Lung (tissue), 16 donors: Measurements from ENCODE around the gene PEX7. TPM values are rescaled to one million over a fixed set of nuclear protein-coding genes. Genes with fewer than 3 reads are reported as not detected.

ENCODE experiments used
- ATAC-seq: fragments of 200-7000 bp; cut with Tn5 transposase; one replicate; pipeline ENCODE4 v1.9.1; 2020; ENCODE audit warnings: moderate number of reproducible peaks; ENCODE audit not compliant: insufficient read depth, low FRiP score
- DNase-seq, 3 donors: peaks; one replicate each; pipeline ENCODE4 v3.0.0-alpha.2; 2013 to 2017
- H3K27ac ChIP-seq, 2 donors: one replicate each; pipeline ENCODE4 v1.5.1; 2013; ENCODE audit warnings: mild to moderate bottlenecking in 2 of 2, moderate library complexity in 2 of 2, control low read depth in 1 of 2, inconsistent platforms in 1 of 2, low read depth in 1 of 2, low read length in 1 of 2
- H3K27me3 ChIP-seq, 3 donors: one replicate each; pipeline ENCODE4 v1.5.1; 2013; ENCODE audit warnings: low read length in 2 of 3; ENCODE audit not compliant: control insufficient read depth in 3 of 3, insufficient read depth in 3 of 3
- H3K36me3 ChIP-seq, 4 donors: one replicate each; pipeline ENCODE4 v1.5.1; 2013; ENCODE audit warnings: low read length in 4 of 4, mild to moderate bottlenecking in 1 of 4, moderate library complexity in 1 of 4; ENCODE audit not compliant: control insufficient read depth in 4 of 4, insufficient read depth in 4 of 4
- H3K4me1 ChIP-seq, 5 donors: one replicate each; pipeline ENCODE4 v1.5.1; 2013; ENCODE audit warnings: low read length in 5 of 5, mild to moderate bottlenecking in 2 of 5, moderate library complexity in 1 of 5; ENCODE audit not compliant: control insufficient read depth in 5 of 5, insufficient read depth in 5 of 5
- H3K4me3 ChIP-seq: one replicate; pipeline ENCODE4 v1.5.1; 2013; ENCODE audit warnings: mild to moderate bottlenecking, control low read depth, moderate library complexity
- H3K9ac ChIP-seq, 2 donors: one replicate each; pipeline ENCODE4 v1.5.1; 2013; ENCODE audit warnings: low read length in 2 of 2, control low read depth in 1 of 2; ENCODE audit not compliant: insufficient read depth in 1 of 2
- H3K9me3 ChIP-seq, 4 donors: one replicate each; pipeline ENCODE4 v1.5.1; 2013; ENCODE audit warnings: low read length in 3 of 4, mild to moderate bottlenecking in 1 of 4, moderate library complexity in 1 of 4; ENCODE audit not compliant: control insufficient read depth in 4 of 4, insufficient read depth in 3 of 4
- WGBS, 2 donors: extraction: QIAGEN DNeasy Blood & Tissue Kit; methylation state at CpG; one replicate each; pipeline ENCODE4 v1.1.7; 2013; 5-methylcytosine and 5-hydroxymethylcytosine counted together
- long read RNA-seq, 5 donors: transcript quantifications; one replicate each; lab custom pipeline, GENCODE V29; 2026
- polyA plus RNA-seq, 2 donors: library from polyadenylated mRNA; stranded (reverse); fragments of 200-250 nt; gene quantifications; one replicate each; pipeline ENCODE4 v1.2.1, GENCODE V29; 2013
- total RNA-seq, 2 donors: library from RNA; depleted of rRNA in 1 of 2; stranded (reverse); fragments of >200 nt in 1 of 2; gene quantifications; one replicate each; pipeline ENCODE4 v1.2.1, GENCODE V29; 2014 to 2021
- TF ChIP-seq, protein P1 (sequence below): IDR thresholded peaks from 2 replicates; pipeline ENCODE4 v1.5.1; 2012; ENCODE audit warnings: mild to moderate bottlenecking; ENCODE audit errors: control extremely low read depth, extremely low read depth
- donor health status: control.
- donor health status: control.
- donor health status: Bipolar disorder and iron deficiency.
- donor health status: healthy.
- donor health status: DM: yes; HTN: yes; CAD: no.

The PEX7 gene, protein sequence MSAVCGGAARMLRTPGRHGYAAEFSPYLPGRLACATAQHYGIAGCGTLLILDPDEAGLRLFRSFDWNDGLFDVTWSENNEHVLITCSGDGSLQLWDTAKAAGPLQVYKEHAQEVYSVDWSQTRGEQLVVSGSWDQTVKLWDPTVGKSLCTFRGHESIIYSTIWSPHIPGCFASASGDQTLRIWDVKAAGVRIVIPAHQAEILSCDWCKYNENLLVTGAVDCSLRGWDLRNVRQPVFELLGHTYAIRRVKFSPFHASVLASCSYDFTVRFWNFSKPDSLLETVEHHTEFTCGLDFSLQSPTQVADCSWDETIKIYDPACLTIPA
- total RNA-seq (10 to 100 TPM in 1 of 2 donors, 1 to 10 TPM in 1; 9.6 to 12.5 TPM), polyA plus RNA-seq (1 to 10 TPM; 4.8 to 9.5 TPM)
- long read RNA-seq, donor 1, partial matches to known transcripts, result 0 of 2 reads
- long read RNA-seq, donor 1, other reads (novel, unspliced or antisense), result 0 of 2 reads
- long read RNA-seq, donor 2, partial matches to known transcripts, result 0 of 1 reads
- long read RNA-seq, donor 2, other reads (novel, unspliced or antisense), result 0 of 1 reads
- long read RNA-seq, donor 3, partial matches to known transcripts, result 0 of 3 reads
- long read RNA-seq, donor 3, other reads (novel, unspliced or antisense), result 0 of 3 reads
- long read RNA-seq, donor 4, partial matches to known transcripts, result 0 of 2 reads
- long read RNA-seq, donor 4, other reads (novel, unspliced or antisense), result 0 of 2 reads
- long read RNA-seq, donor 5, transcript PEX7-201 (10 exons, 1,464 nt), result major isoform, 5 of 5 reads
- long read RNA-seq, donor 5, partial matches to known transcripts, result 0 of 5 reads
- long read RNA-seq, donor 5, other reads (novel, unspliced or antisense), result 0 of 5 reads

DNA sequence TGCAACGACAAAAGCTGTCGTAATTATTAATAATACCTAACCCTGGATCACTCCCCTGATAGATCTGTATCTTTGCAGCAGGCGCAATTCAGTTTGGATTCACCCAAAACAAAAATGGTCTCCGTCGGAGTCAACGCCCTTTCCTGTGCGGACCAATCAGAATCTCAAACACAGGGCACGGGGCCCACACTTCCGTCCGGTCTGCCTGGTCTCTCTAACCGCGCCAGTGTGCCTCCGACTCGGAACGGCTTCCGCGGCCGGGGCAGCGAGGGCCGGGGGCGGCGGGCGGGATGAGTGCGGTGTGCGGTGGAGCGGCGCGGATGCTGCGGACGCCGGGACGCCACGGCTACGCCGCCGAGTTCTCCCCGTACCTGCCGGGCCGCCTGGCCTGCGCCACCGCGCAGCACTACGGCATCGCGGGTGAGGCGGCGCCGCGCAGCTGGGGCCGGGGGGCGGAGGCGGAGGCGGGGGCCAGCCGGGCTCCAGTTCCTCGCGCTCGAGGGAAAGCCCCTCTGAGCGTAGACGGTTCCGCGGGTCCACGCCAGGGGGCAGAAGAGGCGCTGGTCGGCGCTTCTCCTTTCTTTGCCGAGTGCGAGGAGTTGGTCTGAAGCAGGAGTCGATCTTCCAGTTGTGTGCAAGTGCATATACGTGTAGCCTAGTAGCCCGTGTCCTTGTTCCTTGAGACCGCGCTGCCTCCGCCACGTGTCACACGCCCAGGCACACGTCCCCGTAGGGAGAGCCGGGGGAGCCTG, at the start of gene PEX7:
PEX7 (plus strand) TSS at position 217 of the 752 bp plus-strand sequence; CDS start at position 291, 74 bp downstream.
- Histone ChIP-seq H3K4me3 (peak within 1 kb of the TSS; percentile 78), H3K9me3 (no peaks in the 10 kb centered on the region)
- WGBS, 2 donors, result 1% methylated on average over 62 to 78 of the region's 78 CpGs

DNA sequence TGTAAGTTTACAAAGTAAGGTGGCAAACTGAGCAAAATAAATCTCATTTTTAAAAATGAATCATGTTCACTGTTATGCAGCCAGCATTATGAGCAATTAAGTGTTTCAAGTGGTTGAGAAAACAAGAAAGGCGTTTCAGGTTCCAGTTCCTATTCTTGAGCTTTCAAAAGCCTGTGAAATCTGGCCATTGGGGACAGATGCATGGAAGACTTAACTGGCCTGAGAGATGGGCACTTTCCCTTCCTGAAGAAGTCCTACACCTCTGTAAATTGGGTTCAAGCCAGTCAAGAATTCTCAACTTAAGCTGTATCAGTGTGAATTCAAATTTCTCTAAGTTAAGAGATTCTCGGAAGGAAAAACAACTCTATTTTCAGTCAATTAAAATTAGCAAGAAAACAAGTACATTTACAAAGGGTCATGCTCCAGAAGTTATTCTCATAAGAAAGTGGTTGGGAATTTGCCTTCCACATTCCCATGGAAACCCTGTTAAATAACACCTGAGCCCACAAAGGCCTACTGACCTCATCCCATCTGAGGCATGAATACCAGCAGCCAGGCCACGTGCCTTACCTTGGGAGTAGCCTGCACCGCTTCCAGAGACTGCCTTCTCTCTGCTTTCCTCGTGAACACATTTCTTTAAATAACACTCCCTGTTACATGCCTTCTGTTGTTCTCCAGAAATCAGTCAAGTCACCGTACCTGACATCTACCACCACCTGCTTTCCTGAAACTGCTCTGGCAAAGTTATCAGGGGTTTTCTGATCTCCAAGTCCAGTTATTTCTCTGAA, 49.5 kb upstream of the PEX7 start:
- 72 to 76% methylated on average over 6 of the region's 6 CpGs for WGBS, 2 donors
- no peaks in the 10 kb centered on the region for H3K36me3 ChIP-seq
- no peak overlapping the region for H3K9ac ChIP-seq
- H3K27ac ChIP-seq, result peak overlapping the region; percentile 24 to 79
- TF ChIP-seq, protein P1, sequence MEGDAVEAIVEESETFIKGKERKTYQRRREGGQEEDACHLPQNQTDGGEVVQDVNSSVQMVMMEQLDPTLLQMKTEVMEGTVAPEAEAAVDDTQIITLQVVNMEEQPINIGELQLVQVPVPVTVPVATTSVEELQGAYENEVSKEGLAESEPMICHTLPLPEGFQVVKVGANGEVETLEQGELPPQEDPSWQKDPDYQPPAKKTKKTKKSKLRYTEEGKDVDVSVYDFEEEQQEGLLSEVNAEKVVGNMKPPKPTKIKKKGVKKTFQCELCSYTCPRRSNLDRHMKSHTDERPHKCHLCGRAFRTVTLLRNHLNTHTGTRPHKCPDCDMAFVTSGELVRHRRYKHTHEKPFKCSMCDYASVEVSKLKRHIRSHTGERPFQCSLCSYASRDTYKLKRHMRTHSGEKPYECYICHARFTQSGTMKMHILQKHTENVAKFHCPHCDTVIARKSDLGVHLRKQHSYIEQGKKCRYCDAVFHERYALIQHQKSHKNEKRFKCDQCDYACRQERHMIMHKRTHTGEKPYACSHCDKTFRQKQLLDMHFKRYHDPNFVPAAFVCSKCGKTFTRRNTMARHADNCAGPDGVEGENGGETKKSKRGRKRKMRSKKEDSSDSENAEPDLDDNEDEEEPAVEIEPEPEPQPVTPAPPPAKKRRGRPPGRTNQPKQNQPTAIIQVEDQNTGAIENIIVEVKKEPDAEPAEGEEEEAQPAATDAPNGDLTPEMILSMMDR, result no peak
- H3K4me1 ChIP-seq, result peaks cover 0 to 39% (median 0%) of the 10 kb centered on the region in 5 donors
- ATAC-seq (no peak), DNase-seq (peak in 1 of 3 donors; percentile 49)
- no peak overlapping the region for H3K4me3 ChIP-seq
- no peaks in the 10 kb centered on the region for H3K9me3 ChIP-seq
- no peaks in the 10 kb centered on the region for H3K27me3 ChIP-seq

More for the DNA sequence above, at the start of gene PEX7:
- Histone ChIP-seq H3K36me3 (peaks cover 0 to 5% (median 1%) of the 10 kb centered on the region in 4 donors), H3K9ac (peak within 1 kb of the TSS; percentile 72 to 97), H3K27me3 (no peaks in the 10 kb centered on the region), H3K27ac (peak within 1 kb of the TSS; percentile 95 to 97), H3K4me1 (peaks cover 0 to 25% (median 5%) of the 10 kb centered on the region in 5 donors)
- DNase-seq (peak; percentile 95 to 98 (median 97)), ATAC-seq (peak; percentile 94)
- TF ChIP-seq, protein P1, result peak; percentile 43

DNA sequence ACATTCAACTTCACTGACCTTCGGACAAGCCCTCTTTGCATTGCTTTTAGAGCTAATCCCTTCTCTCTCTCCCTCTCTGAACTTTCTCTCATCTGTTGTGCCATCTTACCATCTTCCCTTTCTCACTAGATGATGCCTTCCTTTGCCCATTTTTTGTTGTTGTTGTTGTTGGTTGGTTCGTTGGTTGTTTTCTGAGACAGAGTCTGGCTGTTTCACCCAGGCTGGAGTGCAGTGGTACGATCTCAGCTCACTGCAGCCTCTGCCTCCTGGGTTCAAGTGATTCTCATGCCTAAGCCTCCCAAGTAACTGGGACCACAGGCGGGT, 49.0 kb upstream of the PEX7 start:
- Histone ChIP-seq H3K4me1 (peaks cover 0 to 39% (median 0%) of the 10 kb centered on the region in 5 donors), H3K36me3 (no peaks in the 10 kb centered on the region), H3K27ac (peak overlapping the region; percentile 24 to 79), H3K4me3 (no peak overlapping the region), H3K9me3 (no peaks in the 10 kb centered on the region), H3K9ac (no peak overlapping the region), H3K27me3 (no peaks in the 10 kb centered on the region)
- TF ChIP-seq, protein P1, result no peak
- 95 to 99% methylated on average over 4 of the region's 4 CpGs for WGBS, 2 donors
- ATAC-seq (no peak), DNase-seq (no peak)
